Spinal cord (tissue), 10 donors: ENCODE results near the gene ZNF581. TPM values are rescaled to one million over a fixed set of nuclear protein-coding genes. Genes with fewer than 3 reads are reported as not detected.

Experiments used
- DNase-seq, 6 donors: peaks; one replicate each; pipeline versions ENCODE4 v3.0.0 to v3.0.0-alpha.2; 2013 to 2015; ENCODE audit warnings: low spot score in 6 of 6, low read depth in 4 of 6
- H3K27ac ChIP-seq: one replicate; pipeline ENCODE4 v1.5.1; 2013; ENCODE audit warnings: low read depth, low read length, control low read depth
- H3K27me3 ChIP-seq: one replicate; pipeline ENCODE4 v1.6.1; 2013; ENCODE audit warnings: low read length; ENCODE audit not compliant: control insufficient read depth, insufficient read depth
- H3K36me3 ChIP-seq: one replicate; pipeline ENCODE4 v1.6.1; 2013; ENCODE audit warnings: low read length; ENCODE audit not compliant: control insufficient read depth, insufficient read depth
- H3K4me1 ChIP-seq: one replicate; pipeline ENCODE4 v1.6.1; 2013; ENCODE audit warnings: low read length; ENCODE audit not compliant: control insufficient read depth, insufficient read depth
- H3K4me3 ChIP-seq: one replicate; pipeline ENCODE4 v1.5.1; 2013; ENCODE audit warnings: low read depth, low read length, control low read depth
- H3K9me3 ChIP-seq: one replicate; pipeline ENCODE4 v1.6.1; 2013; ENCODE audit warnings: low read length; ENCODE audit not compliant: control insufficient read depth, insufficient read depth
- WGBS: methylation state at CpG from one replicate; pipeline ENCODE4 v1.1.5; 2013; ENCODE audit warnings: missing lambda C conversion rate; ENCODE audit not compliant: insufficient coverage; 5-methylcytosine and 5-hydroxymethylcytosine counted together
- polyA plus RNA-seq, 2 donors: library from polyadenylated mRNA; unstranded; fragments of 120-200 nt; gene quantifications; one replicate each; pipeline ENCODE4 v1.2.1, GENCODE V29; 2013; ENCODE audit not compliant: insufficient read length in 2 of 2
- total RNA-seq, 2 donors: library from RNA; depleted of rRNA in 1 of 2; stranded (reverse); fragments of 120-200 nt in 1 of 2; fragments of >200 nt in 1 of 2; gene quantifications; one replicate each; pipeline versions ENCODE4 v1.2.3 to v1.2.4, GENCODE V29; 2013 to 2014
- donor health status: healthy.

The ZNF581 gene
- total and polyA plus RNA-seq, 4 donors, result 6.6 to 20.5 (median 14.8) TPM

DNA sequence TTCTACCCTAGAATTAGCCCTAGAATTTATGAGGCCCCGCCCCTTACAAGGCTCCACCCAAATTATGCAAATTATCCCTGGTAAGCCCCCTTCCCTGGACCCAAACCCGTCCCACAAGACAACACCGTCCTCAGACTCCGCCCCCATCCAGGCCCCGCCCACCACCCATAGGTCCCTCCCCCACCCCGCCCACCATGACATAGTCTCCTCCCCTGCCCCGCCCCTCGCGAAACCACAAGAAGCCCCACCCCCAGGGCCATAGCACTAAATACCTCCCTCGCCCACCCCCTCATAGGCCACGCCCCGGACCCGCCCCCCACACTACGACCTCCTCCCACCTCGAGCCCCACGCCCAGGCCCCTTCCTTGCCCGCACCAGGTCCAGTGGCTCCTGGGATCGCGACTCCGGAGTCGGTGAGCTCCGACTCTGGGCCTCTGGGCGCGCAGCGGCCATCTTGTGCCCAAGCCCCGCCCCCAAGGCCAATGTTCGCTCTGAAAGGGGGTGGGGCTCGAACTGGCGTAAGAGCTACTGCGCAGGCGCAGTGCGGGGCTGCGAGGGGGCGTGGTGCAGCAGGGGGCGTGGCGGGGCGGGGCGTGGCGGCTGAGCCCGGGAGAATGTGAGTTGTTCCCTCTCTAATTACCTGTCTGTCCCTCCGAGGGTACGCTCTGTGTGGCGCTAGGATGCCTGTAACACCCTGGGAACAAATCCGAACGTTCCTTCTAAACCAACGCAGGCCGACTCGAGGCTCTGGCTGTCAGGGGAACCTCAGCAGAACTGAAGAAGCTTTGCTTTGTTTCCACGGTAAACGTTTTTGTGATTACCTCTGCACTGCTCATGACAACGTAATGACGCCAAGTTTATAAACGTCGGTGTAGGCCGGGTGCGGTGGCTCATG lies 19.1 kb upstream of the ZNF581 start, which contains the start of gene ZNF784:
ZNF784 (minus strand) TSS at position 458 of the 895 bp plus-strand sequence; CDS start at position 453, 5 bp downstream.
- H3K27ac ChIP-seq, result peak within 1 kb of the TSS; percentile 98
- peak within 1 kb of the TSS; percentile 74 for H3K4me3 ChIP-seq
- DNase-seq, result peak; percentile 84 to 99 (median 92)

DNA sequence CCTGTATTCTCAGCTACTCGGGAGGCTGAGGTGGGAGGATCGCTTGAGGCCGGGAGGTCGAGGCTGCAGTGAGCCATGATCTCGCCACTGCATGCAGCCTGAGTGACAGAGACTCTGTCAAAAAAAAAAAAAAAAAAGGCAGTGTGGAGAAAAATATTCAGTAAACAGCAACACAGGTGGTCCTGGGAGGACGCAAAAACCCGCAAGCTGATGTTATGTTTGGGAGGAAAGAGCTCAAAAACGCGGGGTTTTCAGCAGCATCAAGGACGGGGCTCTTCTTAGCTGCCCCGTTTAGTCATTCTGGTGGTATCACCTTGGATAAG lies 18.5 kb upstream of the ZNF581 start:
- Histone ChIP-seq H3K4me3 (peak overlapping the region; percentile 74), H3K4me1 (peaks cover 5% of the 10 kb centered on the region), H3K27ac (peak overlapping the region; percentile 98), H3K9me3 (no peaks in the 10 kb centered on the region), H3K36me3 (peaks cover 26% of the 10 kb centered on the region), H3K27me3 (no peaks in the 10 kb centered on the region)
- 56% methylated on average over 9 of the region's 11 CpGs for WGBS
- no peak for DNase-seq

More for the DNA sequence above, 19.1 kb upstream of the ZNF581 start, which contains the start of gene ZNF784:
- Histone ChIP-seq H3K36me3 (peaks cover 26% of the 10 kb centered on the region), H3K9me3 (no peaks in the 10 kb centered on the region), H3K4me1 (peaks cover 5% of the 10 kb centered on the region), H3K27me3 (no peaks in the 10 kb centered on the region)
- under 1% methylated on average over 43 of the region's 56 CpGs for WGBS

DNA sequence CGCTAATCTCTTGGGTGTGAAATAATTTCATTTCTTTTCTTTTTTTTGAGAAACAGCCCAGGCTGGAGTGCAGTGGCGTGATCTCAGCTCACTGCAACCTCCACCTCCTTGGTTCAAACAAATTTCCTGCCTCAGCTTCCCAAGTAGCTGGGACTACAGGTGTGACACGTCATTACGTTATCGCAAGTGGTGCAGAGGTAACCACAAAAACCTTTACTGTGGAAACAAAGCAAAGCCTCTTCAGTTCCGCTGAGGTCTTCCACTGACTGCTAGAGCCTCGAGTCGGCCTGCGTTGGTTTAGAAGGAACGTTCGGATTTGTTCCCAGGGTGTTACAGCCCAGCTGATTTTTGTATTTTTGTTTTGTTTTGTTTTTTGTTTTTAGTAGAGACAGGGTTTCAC lies 17.1 kb upstream of the ZNF581 start:
- Histone ChIP-seq H3K4me3 (no peak overlapping the region), H3K4me1 (peaks cover 5% of the 10 kb centered on the region), H3K9me3 (no peaks in the 10 kb centered on the region), H3K27me3 (no peaks in the 10 kb centered on the region), H3K36me3 (peaks cover 15% of the 10 kb centered on the region), H3K27ac (no peak overlapping the region)
- WGBS, result 95% methylated on average over 11 of the region's 11 CpGs
- DNase-seq, result no peak

DNA sequence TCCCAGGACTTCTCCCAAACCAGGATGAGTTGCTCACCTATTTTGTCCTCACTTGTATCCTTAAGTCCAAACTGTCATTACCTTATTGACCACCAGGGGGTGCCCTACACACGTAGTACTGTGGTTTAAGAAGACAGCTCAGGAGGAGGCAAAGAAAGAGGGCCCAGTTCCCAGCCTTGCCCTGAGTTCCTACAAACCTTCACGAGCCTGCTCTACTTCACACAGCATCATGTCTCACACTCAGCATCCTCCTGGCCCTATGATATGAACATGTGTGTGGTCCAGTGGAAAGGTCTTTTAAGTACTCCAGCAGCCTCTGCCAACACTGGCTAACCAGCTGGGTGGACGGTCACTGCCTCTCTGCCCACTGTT lies 11.0 kb upstream of the ZNF581 start:
- H3K27ac ChIP-seq, result peak overlapping the region; percentile 50
- WGBS, result no CpG with 5 or more reads among the region's 3 CpGs
- DNase-seq, result peak in 5 of 6 donors; percentile 77 to 97 (median 84)
- H3K4me3 ChIP-seq, result no peak overlapping the region
- H3K27me3 ChIP-seq, result no peaks in the 10 kb centered on the region
- no peaks in the 10 kb centered on the region for H3K9me3 ChIP-seq
- peaks cover 9% of the 10 kb centered on the region for H3K36me3 ChIP-seq
- H3K4me1 ChIP-seq, result peaks cover 29% of the 10 kb centered on the region

DNA sequence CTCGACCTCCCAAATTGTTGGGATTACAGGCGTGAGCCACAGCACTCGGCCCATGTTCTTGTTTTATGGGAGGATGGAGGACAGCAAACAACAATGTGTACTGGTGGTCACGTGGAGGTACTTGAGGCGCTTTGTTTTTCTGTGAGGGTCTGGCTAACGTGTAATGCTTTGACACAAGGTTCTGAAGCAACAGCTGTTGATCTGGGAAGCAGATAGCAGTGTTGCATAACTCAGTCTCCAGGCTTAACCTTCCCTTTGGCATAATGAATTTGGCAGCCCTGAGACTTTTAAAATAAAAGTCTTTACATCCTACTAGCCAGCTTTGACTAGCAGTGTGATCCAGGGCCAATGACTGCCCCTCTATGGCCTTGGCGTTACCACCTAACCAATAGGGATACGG lies 9.6 kb upstream of the ZNF581 start:
- DNase-seq, result no peak
- Histone ChIP-seq H3K9me3 (no peaks in the 10 kb centered on the region), H3K27ac (no peak overlapping the region), H3K36me3 (peaks cover 14% of the 10 kb centered on the region), H3K4me3 (no peak overlapping the region), H3K4me1 (peaks cover 36% of the 10 kb centered on the region), H3K27me3 (no peaks in the 10 kb centered on the region)
- 97% methylated on average over 8 of the region's 8 CpGs for WGBS

DNA sequence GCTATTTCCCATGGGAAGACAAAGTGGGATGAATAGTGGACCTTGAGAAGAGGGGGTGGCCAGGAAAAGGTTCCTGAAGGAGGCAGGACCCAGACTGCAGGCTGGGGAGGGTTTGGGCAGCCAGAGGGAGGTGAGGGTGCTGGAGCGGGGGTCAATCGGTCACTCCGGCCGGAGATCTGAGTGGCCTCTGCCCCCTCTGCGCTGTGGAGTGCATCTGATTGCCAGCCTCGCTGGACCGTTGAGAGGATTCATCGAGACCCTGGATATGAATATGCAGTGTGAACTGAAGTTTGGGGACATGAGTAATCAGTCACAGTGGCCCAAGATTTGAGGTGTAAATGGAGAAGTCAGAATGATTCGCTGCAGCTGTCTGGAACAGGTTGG lies 8.1 kb upstream of the ZNF581 start:
- no peak for DNase-seq
- H3K27me3 ChIP-seq, result no peaks in the 10 kb centered on the region
- H3K27ac ChIP-seq, result peak overlapping the region; percentile 90
- no peaks in the 10 kb centered on the region for H3K9me3 ChIP-seq
- peak overlapping the region; percentile 87 for H3K4me3 ChIP-seq
- 8% methylated on average over 9 of the region's 9 CpGs for WGBS
- peaks cover 14% of the 10 kb centered on the region for H3K36me3 ChIP-seq
- H3K4me1 ChIP-seq, result peaks cover 50% of the 10 kb centered on the region

DNA sequence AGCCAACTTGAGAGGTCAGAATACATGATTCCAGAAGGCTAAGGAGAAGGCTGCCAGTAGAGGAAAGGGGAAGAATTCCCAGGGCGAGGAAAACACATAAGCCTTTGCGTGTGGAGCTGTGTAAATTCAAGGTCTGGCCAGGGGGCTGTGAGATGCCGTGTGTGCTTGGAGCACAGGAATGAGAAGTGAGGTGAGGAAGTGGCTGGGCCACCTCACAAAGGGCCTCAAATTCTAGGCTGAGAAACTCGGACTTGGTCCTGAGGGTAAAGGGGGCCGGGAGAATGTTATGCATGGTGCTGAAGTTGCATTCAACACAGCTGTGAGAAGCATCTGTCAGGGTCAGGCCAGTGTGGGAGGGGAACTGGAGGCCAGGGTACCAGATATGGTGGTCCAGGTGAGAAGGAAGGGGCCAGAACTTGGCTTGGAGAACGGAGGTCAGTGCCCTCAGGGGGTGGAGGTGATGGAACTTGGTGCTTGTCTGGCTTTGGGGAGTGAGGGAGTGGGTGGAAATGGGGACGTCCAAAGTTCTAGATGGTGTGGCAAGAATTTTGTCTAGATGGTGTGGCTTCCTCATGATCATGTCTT lies 7.5 kb upstream of the ZNF581 start:
- H3K27ac ChIP-seq, result no peak overlapping the region
- no peak for DNase-seq

DNA sequence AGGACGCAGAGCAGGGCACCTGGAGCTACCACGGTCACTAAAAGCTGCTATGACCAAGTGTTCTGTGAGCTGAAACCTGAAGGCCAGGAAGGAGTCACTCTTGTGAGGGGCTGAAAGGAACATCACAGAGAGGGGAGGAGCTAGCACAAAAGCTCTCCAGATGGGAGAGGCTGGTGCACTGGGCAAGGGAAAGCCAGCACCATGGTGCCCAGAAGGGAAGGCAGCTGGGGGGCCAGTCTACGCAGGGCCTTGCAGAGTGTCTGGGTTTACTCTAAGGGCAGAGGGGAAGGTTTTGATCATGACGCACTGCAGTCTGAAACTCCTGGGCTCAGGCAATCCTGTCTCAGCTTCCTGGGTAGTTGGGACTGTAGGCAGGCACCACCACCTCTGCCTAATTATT lies 6.7 kb upstream of the ZNF581 start:
- DNase-seq, result no peak
- Histone ChIP-seq H3K4me1 (peaks cover 57% of the 10 kb centered on the region), H3K27me3 (no peaks in the 10 kb centered on the region), H3K4me3 (no peak overlapping the region), H3K27ac (no peak overlapping the region), H3K36me3 (peaks cover 14% of the 10 kb centered on the region), H3K9me3 (no peaks in the 10 kb centered on the region)
- WGBS, result 100% methylated on average over 3 of the region's 4 CpGs

More for the DNA sequence above, 7.5 kb upstream of the ZNF581 start:
- Histone ChIP-seq H3K4me3 (peak overlapping the region; percentile 87), H3K36me3 (peaks cover 14% of the 10 kb centered on the region), H3K9me3 (no peaks in the 10 kb centered on the region), H3K4me1 (peaks cover 53% of the 10 kb centered on the region), H3K27me3 (no peaks in the 10 kb centered on the region)
- 77% methylated on average over 7 of the region's 7 CpGs for WGBS

DNA sequence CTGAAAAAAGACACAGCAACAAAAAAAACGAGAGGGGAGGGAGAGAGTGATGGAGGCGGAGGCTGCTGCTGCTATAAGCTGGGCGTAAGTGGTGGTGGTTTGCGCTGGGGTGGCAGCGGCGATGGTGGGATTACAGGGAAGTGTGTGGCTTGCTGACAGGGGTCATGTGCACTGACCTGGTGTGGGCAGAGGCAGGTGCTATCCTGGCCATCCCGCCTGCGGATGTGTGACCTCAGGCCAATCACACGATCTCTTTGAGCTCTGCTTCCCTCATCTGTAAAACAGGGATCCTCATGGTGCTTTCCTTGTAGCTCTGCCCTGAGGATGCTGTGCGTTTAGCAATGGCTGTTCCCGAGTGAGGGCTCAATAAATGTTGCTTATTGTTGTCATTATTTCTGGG lies 5.9 kb upstream of the ZNF581 start:
- H3K27ac ChIP-seq, result no peak overlapping the region
- WGBS, result 86% methylated on average over 11 of the region's 11 CpGs
- no peak overlapping the region for H3K4me3 ChIP-seq
- no peak for DNase-seq
- H3K9me3 ChIP-seq, result no peaks in the 10 kb centered on the region
- H3K36me3 ChIP-seq, result peaks cover 14% of the 10 kb centered on the region
- H3K4me1 ChIP-seq, result peaks cover 62% of the 10 kb centered on the region
- no peaks in the 10 kb centered on the region for H3K27me3 ChIP-seq
